ENCODE measurements around the gene MYO3A. TPM values are rescaled to one million over a fixed set of nuclear protein-coding genes. Genes with fewer than 3 reads are reported as not detected.

MYO3A gene
- total and polyA plus RNA-seq, 2 experiments from 2014 or later, result 3.0 to 10.7 TPM

DNA sequence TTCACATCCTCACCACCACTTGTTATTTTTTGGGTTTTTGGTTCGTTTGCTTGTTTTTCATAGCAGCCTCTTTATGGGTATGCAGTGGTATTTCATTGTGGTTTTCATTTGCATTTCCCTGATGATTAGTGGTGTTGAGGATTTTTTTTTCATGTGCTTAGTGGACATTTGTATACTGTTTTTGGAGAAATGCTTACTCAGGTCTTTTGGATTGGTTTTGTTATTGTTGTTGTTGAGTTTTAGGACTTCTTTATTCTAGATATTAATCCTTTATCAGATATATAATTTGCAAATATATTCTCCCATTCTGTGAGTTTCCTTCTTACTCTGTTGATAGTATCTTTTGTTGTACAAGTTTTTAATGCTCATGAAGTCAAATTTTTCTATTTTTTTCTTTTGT, 325.3 kb downstream of the MYO3A start (continued):
- TF ChIP-seq, protein P1, sequence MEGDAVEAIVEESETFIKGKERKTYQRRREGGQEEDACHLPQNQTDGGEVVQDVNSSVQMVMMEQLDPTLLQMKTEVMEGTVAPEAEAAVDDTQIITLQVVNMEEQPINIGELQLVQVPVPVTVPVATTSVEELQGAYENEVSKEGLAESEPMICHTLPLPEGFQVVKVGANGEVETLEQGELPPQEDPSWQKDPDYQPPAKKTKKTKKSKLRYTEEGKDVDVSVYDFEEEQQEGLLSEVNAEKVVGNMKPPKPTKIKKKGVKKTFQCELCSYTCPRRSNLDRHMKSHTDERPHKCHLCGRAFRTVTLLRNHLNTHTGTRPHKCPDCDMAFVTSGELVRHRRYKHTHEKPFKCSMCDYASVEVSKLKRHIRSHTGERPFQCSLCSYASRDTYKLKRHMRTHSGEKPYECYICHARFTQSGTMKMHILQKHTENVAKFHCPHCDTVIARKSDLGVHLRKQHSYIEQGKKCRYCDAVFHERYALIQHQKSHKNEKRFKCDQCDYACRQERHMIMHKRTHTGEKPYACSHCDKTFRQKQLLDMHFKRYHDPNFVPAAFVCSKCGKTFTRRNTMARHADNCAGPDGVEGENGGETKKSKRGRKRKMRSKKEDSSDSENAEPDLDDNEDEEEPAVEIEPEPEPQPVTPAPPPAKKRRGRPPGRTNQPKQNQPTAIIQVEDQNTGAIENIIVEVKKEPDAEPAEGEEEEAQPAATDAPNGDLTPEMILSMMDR (conservative IDR thresholded peaks at IDR 0.05; ENCODE audit: low read depth in 2 of 2), result no peak
- no peak for TF ChIP-seq ZNF114 (CRISPR knock-in tag; IDR thresholded peaks at IDR 0.05)
- TF ChIP-seq POLR2AphosphoS5 (IDR thresholded peaks at IDR 0.05; ENCODE audit: low read depth), result no peak
- TF ChIP-seq, protein P2, sequence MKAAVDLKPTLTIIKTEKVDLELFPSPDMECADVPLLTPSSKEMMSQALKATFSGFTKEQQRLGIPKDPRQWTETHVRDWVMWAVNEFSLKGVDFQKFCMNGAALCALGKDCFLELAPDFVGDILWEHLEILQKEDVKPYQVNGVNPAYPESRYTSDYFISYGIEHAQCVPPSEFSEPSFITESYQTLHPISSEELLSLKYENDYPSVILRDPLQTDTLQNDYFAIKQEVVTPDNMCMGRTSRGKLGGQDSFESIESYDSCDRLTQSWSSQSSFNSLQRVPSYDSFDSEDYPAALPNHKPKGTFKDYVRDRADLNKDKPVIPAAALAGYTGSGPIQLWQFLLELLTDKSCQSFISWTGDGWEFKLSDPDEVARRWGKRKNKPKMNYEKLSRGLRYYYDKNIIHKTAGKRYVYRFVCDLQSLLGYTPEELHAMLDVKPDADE (IDR thresholded peaks at IDR 0.05), result no peak
